BLaER1 treated with 17β-estradiol and CSF1 and Interleukin-3, amounts not matched to agents 10 nM and 100 nM (cell line): ENCODE results near the gene AUTS2.

ENCODE experiments used
- H3K27ac ChIP-seq, 11 experiments: shearing (Covaris generic); formaldehyde crosslinking; 2 replicates each; pipeline ENCODE4 v1.8.1; 2022
- H3K27me3 ChIP-seq, 11 experiments: shearing (Covaris generic); formaldehyde crosslinking; 2 replicates each; pipeline ENCODE4 v1.8.1; 2022
- H3K36me3 ChIP-seq, 11 experiments: shearing (Covaris generic); formaldehyde crosslinking; 2 replicates each; pipeline ENCODE4 v1.8.1; 2022
- H3K4me1 ChIP-seq, 10 experiments: shearing (Covaris generic); formaldehyde crosslinking; 2 replicates each; pipeline ENCODE4 v1.8.1; 2022
- H3K4me2 ChIP-seq, 11 experiments: shearing (Covaris generic); formaldehyde crosslinking; 2 replicates each; pipeline ENCODE4 v1.8.1; 2022
- H3K4me3 ChIP-seq, 10 experiments: shearing (Covaris generic); formaldehyde crosslinking; 2 replicates each; pipeline ENCODE4 v1.8.1; 2022
- H3K9ac ChIP-seq, 11 experiments: shearing (Covaris generic); formaldehyde crosslinking; 2 replicates each; pipeline ENCODE4 v1.8.1; 2022
- H3K9me3 ChIP-seq, 11 experiments: shearing (Covaris generic); formaldehyde crosslinking; replicated peaks in 1 of 11; 2 replicates each; pipeline ENCODE4 v1.8.1; 2022
- H4K20me1 ChIP-seq, 11 experiments: shearing (Covaris generic); formaldehyde crosslinking; 2 replicates each; pipeline ENCODE4 v1.8.1; 2022
- Cebpa-rat ChIP-seq, 11 experiments: shearing (Covaris generic); IDR thresholded peaks; 2 replicates each; pipeline ENCODE4 v1.8.1; 2022

Gene AUTS2

DNA sequence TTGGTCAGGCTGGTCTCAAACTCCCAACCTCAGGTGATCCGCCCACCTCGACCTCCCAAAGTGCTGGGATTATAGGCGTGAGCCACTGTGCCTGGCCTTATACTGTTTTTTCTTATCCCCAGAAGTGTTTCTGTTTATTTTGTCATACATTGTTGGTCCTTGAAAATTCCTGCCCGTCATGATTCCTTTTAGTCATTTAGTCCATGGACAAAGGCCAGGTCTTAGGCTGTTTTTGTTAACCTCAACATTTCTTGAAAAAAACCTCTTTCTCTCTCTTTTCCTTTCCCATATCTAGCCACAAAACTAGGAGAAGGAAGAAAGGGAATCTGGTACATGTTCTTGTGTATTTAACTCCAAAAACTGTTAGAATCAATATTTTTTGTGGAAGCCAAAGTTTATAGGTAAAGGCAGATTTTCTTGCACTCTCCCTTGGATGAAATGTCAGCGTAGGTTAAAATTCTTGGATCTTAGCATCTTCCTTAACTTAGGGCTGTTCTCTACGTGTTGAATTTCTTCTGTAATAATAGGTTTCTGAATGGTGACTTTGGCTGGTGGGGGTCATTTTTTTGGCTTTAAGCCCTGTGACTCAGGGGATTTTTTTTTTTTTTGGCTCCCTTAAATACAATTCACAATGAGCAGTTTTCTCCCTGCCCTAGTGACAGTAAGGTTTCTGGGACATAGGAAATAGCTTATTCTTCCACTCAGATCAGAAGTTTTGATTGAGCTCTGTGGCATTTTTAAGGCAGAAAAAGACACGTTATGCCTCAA is 500.8 kb downstream of the AUTS2 start:
- no peak overlapping the region for H3K4me2 ChIP-seq
- no peaks in the 10 kb centered on the region for H3K27me3 ChIP-seq
- no peak overlapping the region for H3K27ac ChIP-seq
- H3K36me3 ChIP-seq: no peaks in the 10 kb centered on the region; a peak in 1 of 22 replicates
- no peaks in the 10 kb centered on the region for H3K9me3 ChIP-seq
- no peak overlapping the region for H3K4me3 ChIP-seq
- H3K9ac ChIP-seq: no peak overlapping the region
- no peak for TF ChIP-seq Cebpa-rat (IDR thresholded peaks at IDR 0.05)
- peaks cover 0 to 8% (median 0%) of the 10 kb centered on the region in 11 experiments; a peak in 2 of 22 replicates for H4K20me1 ChIP-seq
- no peaks in the 10 kb centered on the region for H3K4me1 ChIP-seq

DNA sequence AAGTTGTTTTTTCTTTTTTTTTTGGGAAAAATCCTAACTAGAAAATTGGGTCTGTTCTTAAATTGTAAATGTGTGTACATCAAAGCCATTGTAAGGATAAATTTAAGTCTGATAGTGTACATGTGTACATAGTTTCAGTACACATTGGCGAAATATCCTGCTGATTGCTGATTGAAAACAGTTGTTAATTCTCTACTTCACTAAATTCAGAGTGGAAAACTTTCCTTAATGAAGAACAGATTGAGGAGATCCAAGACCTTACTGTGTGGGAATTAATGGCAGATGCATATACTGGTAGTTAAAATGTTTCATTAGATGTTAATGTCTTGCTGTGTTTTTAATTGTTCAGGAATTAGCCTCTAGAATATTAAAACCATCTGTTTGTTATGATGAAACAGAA is 506.0 kb downstream of the AUTS2 start:
- no peak overlapping the region for H3K9ac ChIP-seq
- no peak overlapping the region for H3K27ac ChIP-seq
- TF ChIP-seq Cebpa-rat (IDR thresholded peaks at IDR 0.05): no peak
- H3K4me1 ChIP-seq: peaks cover 0 to 4% (median 0%) of the 10 kb centered on the region in 10 experiments; a peak in 1 of 20 replicates
- peaks cover 0 to 14% (median 0%) of the 10 kb centered on the region in 11 experiments; a peak in 4 of 22 replicates for H4K20me1 ChIP-seq
- H3K9me3 ChIP-seq: no peaks in the 10 kb centered on the region
- H3K27me3 ChIP-seq: no peaks in the 10 kb centered on the region
- H3K4me2 ChIP-seq: no peak overlapping the region
- H3K4me3 ChIP-seq: no peak overlapping the region
- no peaks in the 10 kb centered on the region for H3K36me3 ChIP-seq

DNA sequence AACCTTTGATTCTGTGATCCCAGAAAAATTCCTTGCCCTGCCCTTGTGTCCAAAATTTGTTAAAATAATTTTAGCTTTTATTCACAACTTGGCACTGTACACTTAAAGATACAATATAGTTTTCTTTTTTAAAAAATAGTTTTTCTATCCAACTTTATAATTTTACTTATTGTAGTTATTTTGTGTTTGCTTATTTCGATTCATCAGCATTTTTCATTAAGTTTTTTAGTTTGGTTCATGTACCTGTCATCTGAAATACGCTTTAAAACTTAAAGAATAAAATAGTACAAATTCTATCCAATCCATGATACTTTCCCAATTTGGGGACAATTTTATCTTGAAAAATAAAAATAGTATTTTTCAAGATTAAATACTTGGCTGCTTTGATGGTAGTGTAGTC is 514.8 kb downstream of the AUTS2 start:
- Histone ChIP-seq H3K9ac (no peak overlapping the region), H3K27ac (no peak overlapping the region), H3K27me3 (no peaks in the 10 kb centered on the region), H3K36me3 (peaks cover 0 to 7% (median 3%) of the 10 kb centered on the region in 11 experiments; a peak in 14 of 22 replicates), H4K20me1 (peaks cover 0 to 10% (median 0%) of the 10 kb centered on the region in 11 experiments; a peak in 3 of 22 replicates), H3K4me1 (no peaks in the 10 kb centered on the region), H3K9me3 (peaks cover 0 to 3% (median 0%) of the 10 kb centered on the region in 11 experiments; a peak in 6 of 22 replicates), H3K4me3 (no peak overlapping the region), H3K4me2 (no peak overlapping the region)
- no peak for TF ChIP-seq Cebpa-rat (IDR thresholded peaks at IDR 0.05)

DNA sequence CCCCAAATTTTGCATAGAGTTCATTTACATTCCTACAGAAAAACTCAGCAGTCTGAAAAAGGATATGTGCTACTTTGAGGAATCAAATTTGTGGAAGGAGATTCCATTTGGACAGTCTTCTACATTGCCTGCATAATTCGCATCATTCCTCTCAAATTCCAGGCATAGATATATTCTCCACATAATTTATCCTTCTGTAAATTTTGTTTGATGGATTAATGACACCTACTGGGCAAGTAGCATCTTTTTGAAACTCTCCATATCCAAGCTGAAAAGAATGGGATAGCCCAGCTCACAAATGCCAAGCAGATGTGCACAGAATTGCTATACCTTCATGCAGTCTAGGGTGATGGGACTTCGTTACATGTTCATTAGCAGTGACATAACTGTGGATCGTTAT is 515.3 kb downstream of the AUTS2 start:
- no peak overlapping the region for H3K9ac ChIP-seq
- H3K4me2 ChIP-seq: no peak overlapping the region
- peaks cover 1 to 8% (median 4%) of the 10 kb centered on the region in 11 experiments; a peak in 13 of 22 replicates for H3K9me3 ChIP-seq
- H3K4me3 ChIP-seq: no peak overlapping the region
- H3K4me1 ChIP-seq: no peaks in the 10 kb centered on the region
- no peaks in the 10 kb centered on the region for H3K27me3 ChIP-seq
- peaks cover 0 to 10% (median 0%) of the 10 kb centered on the region in 11 experiments; a peak in 3 of 22 replicates for H4K20me1 ChIP-seq
- H3K27ac ChIP-seq: no peak overlapping the region
- H3K36me3 ChIP-seq: peaks cover 3 to 11% (median 8%) of the 10 kb centered on the region in 11 experiments; a peak in 20 of 22 replicates
- TF ChIP-seq Cebpa-rat (IDR thresholded peaks at IDR 0.05): no peak

DNA sequence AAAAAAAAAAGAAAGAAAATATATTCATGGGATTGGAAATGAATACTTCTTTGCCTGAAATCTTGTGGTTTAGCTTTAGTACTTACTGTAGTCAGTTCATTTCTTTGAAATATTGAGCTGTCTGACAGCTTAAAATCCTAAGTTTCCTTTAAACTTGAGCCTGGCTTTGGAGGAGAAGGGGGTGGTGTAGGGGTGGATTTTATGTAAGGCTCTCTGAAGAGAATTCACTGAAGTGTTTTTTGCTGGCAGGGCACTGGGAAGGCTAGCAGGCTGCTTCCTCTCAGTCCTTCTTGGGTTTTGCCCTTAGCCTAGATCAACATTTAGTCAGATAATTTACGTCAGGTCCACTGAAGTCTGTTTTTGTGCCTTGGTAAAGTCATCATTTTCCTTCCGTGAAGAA is 516.5 kb downstream of the AUTS2 start:
- H3K4me2 ChIP-seq: no peak overlapping the region
- peaks cover 14 to 21% (median 17%) of the 10 kb centered on the region in 11 experiments; a peak in 21 of 22 replicates for H3K9me3 ChIP-seq

DNA sequence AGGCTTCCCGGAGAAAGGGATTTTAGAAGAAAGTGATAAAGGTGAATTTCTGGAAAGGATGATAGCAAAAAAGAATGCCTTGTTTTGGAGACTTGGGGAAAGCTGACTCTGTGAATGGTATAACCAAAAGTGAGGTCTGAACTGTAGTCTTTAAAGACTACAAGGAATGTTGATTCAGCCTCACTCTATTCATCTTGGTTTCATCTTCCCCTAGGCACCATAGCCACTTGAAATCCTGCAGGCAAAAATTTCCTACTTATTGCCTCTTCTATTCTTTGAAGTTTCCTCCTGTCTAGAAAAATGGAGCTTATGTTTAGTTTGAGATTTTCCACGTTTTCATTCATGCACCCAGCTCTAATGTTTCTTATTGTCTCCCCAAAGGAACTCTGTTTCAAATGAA is 518.0 kb downstream of the AUTS2 start:
- no peak for TF ChIP-seq Cebpa-rat (IDR thresholded peaks at IDR 0.05)
- no peak overlapping the region for H3K4me2 ChIP-seq

More for the DNA sequence above, 516.5 kb downstream of the AUTS2 start:
- H3K4me3 ChIP-seq: no peak overlapping the region
- TF ChIP-seq Cebpa-rat (IDR thresholded peaks at IDR 0.05): no peak
- peaks cover 0 to 10% (median 0%) of the 10 kb centered on the region in 11 experiments; a peak in 3 of 22 replicates for H4K20me1 ChIP-seq
- no peaks in the 10 kb centered on the region for H3K4me1 ChIP-seq
- peaks cover 16 to 24% (median 21%) of the 10 kb centered on the region in 11 experiments for H3K36me3 ChIP-seq
- no peak overlapping the region for H3K9ac ChIP-seq
- H3K27ac ChIP-seq: no peak overlapping the region
- H3K27me3 ChIP-seq: no peaks in the 10 kb centered on the region

DNA sequence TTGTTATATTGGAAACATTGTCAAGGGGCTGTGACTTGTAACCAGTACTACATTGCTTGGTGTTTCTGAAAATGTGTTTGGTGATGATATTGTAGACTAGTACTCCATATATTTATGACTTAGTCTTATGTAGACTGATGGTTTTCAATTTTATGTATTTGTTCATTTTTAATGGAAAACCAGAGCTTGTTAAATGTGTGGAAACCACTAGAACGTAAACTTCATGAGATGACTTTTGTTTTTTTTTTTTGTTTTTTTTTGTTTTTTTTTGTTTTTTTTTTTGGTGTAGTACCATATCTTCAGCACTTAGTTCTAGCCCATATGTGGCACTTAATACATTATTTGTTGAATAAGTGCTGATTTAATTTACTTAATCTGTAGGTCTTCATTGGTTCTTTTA is 518.6 kb downstream of the AUTS2 start:
- Histone ChIP-seq H3K36me3 (peaks cover 33 to 44% (median 41%) of the 10 kb centered on the region in 11 experiments), H4K20me1 (peaks cover 0 to 10% (median 0%) of the 10 kb centered on the region in 11 experiments; a peak in 3 of 22 replicates), H3K9ac (no peak overlapping the region), H3K4me3 (no peak overlapping the region), H3K27me3 (no peaks in the 10 kb centered on the region), H3K4me2 (no peak overlapping the region), H3K9me3 (peaks cover 35 to 41% (median 37%) of the 10 kb centered on the region in 11 experiments), H3K4me1 (no peaks in the 10 kb centered on the region), H3K27ac (no peak overlapping the region)
- no peak for TF ChIP-seq Cebpa-rat (IDR thresholded peaks at IDR 0.05)

More for the DNA sequence above, 518.0 kb downstream of the AUTS2 start:
- Histone ChIP-seq H3K36me3 (peaks cover 27 to 38% (median 34%) of the 10 kb centered on the region in 11 experiments), H3K27ac (no peak overlapping the region), H3K9me3 (peaks cover 28 to 35% (median 31%) of the 10 kb centered on the region in 11 experiments), H3K4me3 (no peak overlapping the region), H3K27me3 (no peaks in the 10 kb centered on the region), H4K20me1 (peaks cover 0 to 10% (median 0%) of the 10 kb centered on the region in 11 experiments; a peak in 3 of 22 replicates), H3K9ac (no peak overlapping the region), H3K4me1 (no peaks in the 10 kb centered on the region)

DNA sequence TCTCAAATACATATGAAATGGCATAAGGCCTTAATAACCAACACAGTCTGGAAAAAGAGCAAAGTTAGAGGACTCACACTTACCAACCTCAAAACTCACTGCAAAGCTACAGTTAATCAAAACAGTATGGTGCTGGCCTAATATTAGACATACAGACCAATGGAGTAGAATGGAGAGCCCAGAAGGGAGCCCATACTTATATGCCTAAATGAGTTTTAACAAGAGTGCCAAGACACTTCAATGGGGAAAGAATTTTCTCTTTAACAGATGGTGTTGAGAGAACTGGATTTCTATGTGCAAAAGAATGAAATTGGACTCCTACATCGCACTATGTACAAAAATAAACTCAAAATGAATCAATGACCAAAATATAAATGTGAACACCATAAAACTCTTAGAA is 522.6 kb downstream of the AUTS2 start:
- Histone ChIP-seq H3K27me3 (no peaks in the 10 kb centered on the region), H3K9me3 (peaks cover 62 to 79% (median 73%) of the 10 kb centered on the region in 11 experiments), H4K20me1 (peaks cover 0 to 6% (median 0%) of the 10 kb centered on the region in 11 experiments; a peak in 1 of 22 replicates), H3K9ac (no peak overlapping the region), H3K4me2 (no peak overlapping the region), H3K27ac (no peak overlapping the region), H3K4me1 (no peaks in the 10 kb centered on the region), H3K36me3 (peaks cover 35 to 79% (median 62%) of the 10 kb centered on the region in 11 experiments), H3K4me3 (no peak overlapping the region)
- TF ChIP-seq Cebpa-rat (IDR thresholded peaks at IDR 0.05): no peak

DNA sequence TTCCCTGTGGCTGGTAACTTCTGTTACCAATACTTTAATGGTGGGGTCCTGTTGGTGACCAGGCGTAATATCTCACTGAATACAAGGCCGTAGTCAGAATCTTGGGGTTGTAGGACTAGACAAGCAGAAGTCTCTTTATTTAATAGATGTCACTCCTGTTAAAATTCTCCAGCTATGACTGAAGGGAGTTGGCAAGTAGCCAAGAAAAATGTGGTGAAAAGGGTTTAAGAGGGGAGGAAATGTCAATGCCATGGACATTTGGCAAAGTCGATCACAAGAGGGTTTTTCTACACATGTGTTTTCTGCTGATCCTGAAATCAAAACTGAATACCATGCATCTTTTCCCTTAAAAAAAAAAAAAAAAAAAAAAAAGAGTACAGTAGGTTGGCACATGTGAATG is 533.5 kb downstream of the AUTS2 start:
- H3K9ac ChIP-seq: no peak overlapping the region
- peaks cover 0 to 5% (median 0%) of the 10 kb centered on the region in 11 experiments; a peak in 1 of 22 replicates for H3K9me3 ChIP-seq
- H3K36me3 ChIP-seq: peaks cover 0 to 41% (median 16%) of the 10 kb centered on the region in 11 experiments; a peak in 15 of 22 replicates
- H3K4me3 ChIP-seq: no peak overlapping the region
- H3K27me3 ChIP-seq: no peaks in the 10 kb centered on the region
- H3K4me2 ChIP-seq: peak overlapping the region in 7 of 11 experiments; percentile 2 to 53 (median 35); a peak in 11 of 22 replicates
- H3K4me1 ChIP-seq: peaks cover 0 to 26% (median 10%) of the 10 kb centered on the region in 10 experiments; a peak in 15 of 20 replicates
- peaks cover 0 to 13% (median 0%) of the 10 kb centered on the region in 11 experiments; a peak in 1 of 22 replicates for H4K20me1 ChIP-seq
- no peak overlapping the region for H3K27ac ChIP-seq
- no peak for TF ChIP-seq Cebpa-rat (IDR thresholded peaks at IDR 0.05)
